HL-60/S4 treated with retinoic acid at 250 ng/mL for 4 days and 3 days (cell line): ENCODE measurements around the gene SNTG2.

Experiments used
- in situ Hi-C: fragments of 300-500 bp; cut with MboI; formaldehyde crosslinking; loops from 2 replicates; pipeline ENCODE4 v1.7.0; 2022; ENCODE audit warnings: low sequenced_read_pairs

SNTG2 gene

GRCh38 chr2:926259-926793 lies 24.3 kb upstream of the SNTG2 start:
- in situ Hi-C loops = no loop called here

- in situ Hi-C loops = no loop called here
Observed at GRCh38 chr2:926896-927295, 23.8 kb upstream of the SNTG2 start.

- in situ Hi-C loops = no loop called here
Observed at GRCh38 chr2:929011-929735, 21.5 kb upstream of the SNTG2 start.

GRCh38 chr2:929925-930324 lies 20.7 kb upstream of the SNTG2 start:
- in situ Hi-C loops = no loop called here

GRCh38 chr2:930935-931334 lies 19.7 kb upstream of the SNTG2 start:
- in situ Hi-C loops = no loop called here

- in situ Hi-C loops = no loop called here
Observed at GRCh38 chr2:932320-933115, 18.1 kb upstream of the SNTG2 start.

- in situ Hi-C loops = no loop called here
Observed at GRCh38 chr2:933734-934295, 16.8 kb upstream of the SNTG2 start.

- in situ Hi-C loops = no loop called here
Observed at GRCh38 chr2:937530-937929, 13.1 kb upstream of the SNTG2 start.

- in situ Hi-C loops = no loop called here
Observed at GRCh38 chr2:938181-939005, 12.3 kb upstream of the SNTG2 start.

GRCh38 chr2:939936-940601 lies 10.6 kb upstream of the SNTG2 start:
- in situ Hi-C loops = no loop called here

- in situ Hi-C loops = no loop called here
Observed at GRCh38 chr2:941871-942270, 8.8 kb upstream of the SNTG2 start.

GRCh38 chr2:942775-943460 lies 7.7 kb upstream of the SNTG2 start:
- in situ Hi-C loops = no loop called here

GRCh38 chr2:943461-943797 lies 7.2 kb upstream of the SNTG2 start:
- in situ Hi-C loops = no loop called here

GRCh38 chr2:943821-944220 lies 6.8 kb upstream of the SNTG2 start:
- in situ Hi-C loops = no loop called here

GRCh38 chr2:944693-945092 lies 6.0 kb upstream of the SNTG2 start:
- in situ Hi-C loops = no loop called here

- in situ Hi-C loops = no loop called here
Observed at GRCh38 chr2:945104-945503, 5.5 kb upstream of the SNTG2 start.

GRCh38 chr2:946073-946948 lies 4.3 kb upstream of the SNTG2 start:
- in situ Hi-C loops = no loop called here

- in situ Hi-C loops = no loop called here
Observed at GRCh38 chr2:949384-950079, 1.1 kb upstream of the SNTG2 start.
